A549 (cell line): ENCODE measurements around the gene DBX2. TPM values are rescaled to one million over a fixed set of nuclear protein-coding genes. Genes with fewer than 3 reads are reported as not detected.

Experiments used
- ATAC-seq, 2 experiments: fragments of 200-7000 bp in 1 of 2; fragments of >200 bp in 1 of 2; cut with Nextera tagmentation in 1 of 2; cut with Tn5 transposase in 1 of 2; 3 replicates each; pipeline versions ENCODE4 v1.8.0 to v1.9.1; 2018 to 2020; ENCODE audit warnings: mild to moderate bottlenecking in 1 of 2, moderate library complexity in 1 of 2
- CTCF ChIA-PET: fragments of 300-600 bp; sonication (Branson Sonifier 250); formaldehyde crosslinking; extraction: SDS; loops from one replicate; lab custom pipeline; 2021; ENCODE audit warnings: antibody characterized with exemption, inconsistent platforms; lab: Yijun Ruan, JAX
- POLR2A ChIA-PET: fragments of 350-600 bp; formaldehyde crosslinking; extraction: SDS; loops from one replicate; lab custom pipeline; 2021; ENCODE audit warnings: antibody characterized with exemption, inconsistent platforms; lab: Yijun Ruan, JAX
- DNase-seq, 2 experiments: peaks; one replicate each; pipeline versions ENCODE4 v3.0.0 to v3.0.0-alpha.2; 2011 to 2016; ENCODE audit warnings: low read depth in 1 of 2, low spot score in 1 of 2
- FAIRE-seq: peaks from 2 replicates; lab custom pipeline; 2011; peaks lifted over from hg19 to GRCh38; lab: Jason Lieb, UNC
- H3K27ac ChIP-seq, 2 experiments: fragments of >200 bp; sonication (Bioruptor Twin); formaldehyde crosslinking; 3 replicates each; pipeline ENCODE4 v1.5.1; 2016 to 2017
- H3K4me1 ChIP-seq: fragments of >200 bp; sonication (Bioruptor Twin); formaldehyde crosslinking; 3 replicates; pipeline ENCODE4 v1.6.1; 2016
- H3K4me2 ChIP-seq: fragments of >200 bp; sonication (Bioruptor Twin); formaldehyde crosslinking; 3 replicates; pipeline ENCODE4 v1.6.1; 2016
- H3K4me3 ChIP-seq: fragments of >200 bp; sonication (Bioruptor Twin); formaldehyde crosslinking; 3 replicates; pipeline ENCODE4 v1.5.1; 2016
- H3K9me3 ChIP-seq: fragments of >200 bp; sonication (Bioruptor Twin); formaldehyde crosslinking; 3 replicates; pipeline ENCODE4 v1.6.1; 2016
- BHLHE40 ChIP-seq: IDR thresholded peaks from 2 replicates; pipeline ENCODE4 v1.6.1; 2012; ENCODE audit warnings: low read depth, low read length, inconsistent platforms
- CBX8 ChIP-seq: fragments of 200-600 bp; sonication (generic); IDR thresholded peaks from 2 replicates; pipeline ENCODE4 v1.6.1; 2016
- CHD2 ChIP-seq: fragments of 150-350 bp; IDR thresholded peaks from 2 replicates; pipeline ENCODE4 v1.6.1; 2014; ENCODE audit warnings: low read length; ENCODE audit not compliant: partially characterized antibody
- EHMT2 ChIP-seq: fragments of 200-600 bp; sonication (generic); IDR thresholded peaks from 2 replicates; pipeline ENCODE4 v1.6.1; 2016; ENCODE audit warnings: antibody characterized with exemption, low read depth, mild to moderate bottlenecking, moderate library complexity
- EP300 ChIP-seq, 2 experiments: fragments of >200 bp; sonication (Bioruptor Twin); formaldehyde crosslinking; IDR thresholded peaks; 2 replicates in 1 of 2; 3 replicates in 1 of 2; pipeline ENCODE4 v1.6.1; 2016 to 2017
- FOSB ChIP-seq: fragments of 250-450 bp; sonication (Bioruptor Pico); IDR thresholded peaks from 2 replicates; pipeline ENCODE4 v1.5.0; 2020; ENCODE audit warnings: mild to moderate bottlenecking, moderate library complexity
- FOSL2 ChIP-seq, 2 experiments: fragments of 450-650 bp in 1 of 2; fragments of >200 bp in 1 of 2; sonication (Bioruptor Twin) in 1 of 2; formaldehyde crosslinking; IDR thresholded peaks; 2 replicates each; pipeline versions ENCODE4 v1.5.0 to v1.6.1; 2016 to 2020; ENCODE audit warnings: mild to moderate bottlenecking in 1 of 2, moderate library complexity in 1 of 2
- FOXS1 ChIP-seq: fragments of 250-450 bp; sonication (Bioruptor Pico); IDR thresholded peaks from 2 replicates; pipeline ENCODE4 v1.5.0; 2020; ENCODE audit warnings: mild to moderate bottlenecking, moderate library complexity
- HDAC2 ChIP-seq: fragments of 200-600 bp; sonication (generic); IDR thresholded peaks from 2 replicates; pipeline ENCODE4 v1.6.1; 2016
- HOXA7 ChIP-seq: fragments of 250-450 bp; sonication (Bioruptor Pico); IDR thresholded peaks from 2 replicates; pipeline ENCODE4 v1.5.0; 2020; ENCODE audit warnings: mild to moderate bottlenecking, moderate library complexity
- HOXB13 ChIP-seq: fragments of 250-450 bp; sonication (Bioruptor Pico); IDR thresholded peaks from 2 replicates; pipeline ENCODE4 v1.5.0; 2020; ENCODE audit warnings: low read depth, mild to moderate bottlenecking, moderate library complexity
- KDM5A ChIP-seq: fragments of 200-600 bp; sonication (generic); IDR thresholded peaks from 2 replicates; pipeline ENCODE4 v1.6.1; 2016; ENCODE audit warnings: antibody characterized with exemption, mild to moderate bottlenecking
- MAFK ChIP-seq: fragments of 450-650 bp; IDR thresholded peaks from 2 replicates; pipeline ENCODE4 v1.6.1; 2014; ENCODE audit not compliant: partially characterized antibody
- MYC ChIP-seq: IDR thresholded peaks from 2 replicates; pipeline ENCODE4 v1.6.1; 2012; ENCODE audit warnings: mild to moderate bottlenecking, inconsistent platforms, low read length, improper control_type of control experiment, borderline replicate concordance
- NR3C1 ChIP-seq: fragments of >200 bp; sonication (Bioruptor Twin); formaldehyde crosslinking; IDR thresholded peaks from 3 replicates; pipeline ENCODE4 v1.6.1; 2017
- PHF8 ChIP-seq: fragments of 200-600 bp; sonication (generic); IDR thresholded peaks from 2 replicates; pipeline ENCODE4 v1.6.1; 2016; ENCODE audit warnings: low read depth, mild to moderate bottlenecking, antibody characterized with exemption, moderate library complexity, borderline replicate concordance
- RNF2 ChIP-seq: fragments of 200-600 bp; sonication (generic); IDR thresholded peaks from 2 replicates; pipeline ENCODE4 v1.6.1; 2016; ENCODE audit warnings: low read depth, mild to moderate bottlenecking, antibody characterized with exemption, moderate library complexity, borderline replicate concordance
- SMC3 ChIP-seq: fragments of >200 bp; sonication (Bioruptor Twin); formaldehyde crosslinking; IDR thresholded peaks from 3 replicates; pipeline ENCODE4 v1.6.1; 2018; ENCODE audit warnings: inconsistent platforms
- SREBF2 ChIP-seq: fragments of 450-650 bp; IDR thresholded peaks from 2 replicates; pipeline ENCODE4 v1.6.1; 2014; ENCODE audit warnings: mild to moderate bottlenecking, moderate library complexity
- TFCP2L1 ChIP-seq: fragments of 250-450 bp; sonication (Bioruptor Pico); IDR thresholded peaks from 2 replicates; pipeline ENCODE4 v1.5.0; 2021; ENCODE audit warnings: mild to moderate bottlenecking
- TP53 ChIP-seq: fragments of 250-450 bp; sonication (Bioruptor Pico); IDR thresholded peaks from 2 replicates; pipeline ENCODE4 v1.5.0; 2021; ENCODE audit warnings: mild to moderate bottlenecking, moderate library complexity
- ZNF302 ChIP-seq: fragments of 250-450 bp; sonication (Bioruptor Pico); IDR thresholded peaks from 2 replicates; pipeline ENCODE4 v1.9.0; 2021; ENCODE audit warnings: inconsistent platforms, mild to moderate bottlenecking, moderate library complexity
- WGBS: methylation state at CpG from one replicate; pipeline ENCODE4 v1.1.6; 2017; ENCODE audit errors: missing lambda C conversion rate; 5-methylcytosine and 5-hydroxymethylcytosine counted together
- polyA plus RNA-seq, 4 experiments: library from polyadenylated mRNA; depleted of rRNA in 3 of 4; stranded (reverse); fragments of >200 nt; fragmentation: RNase III in 1 of 4; extraction: RNeasy Plus Mini Kit Qiagen cat#74134 plus additional on column Dnase treatment in 1 of 4; gene quantifications; 2 replicates in 3 of 4; 3 replicates in 1 of 4; pipeline ENCODE4 v1.2.3, GENCODE V29; 2011 to 2017
- TF ChIP-seq, protein P1 (sequence below): fragments of >200 bp; sonication (Bioruptor Twin); formaldehyde crosslinking; IDR thresholded peaks from 3 replicates; pipeline ENCODE4 v1.6.1; 2016
- TF ChIP-seq, protein P2 (sequence below): fragments of 250-450 bp; sonication (Bioruptor Pico); IDR thresholded peaks from 2 replicates; pipeline ENCODE4 v1.5.0; 2020; ENCODE audit warnings: low read depth, mild to moderate bottlenecking, moderate library complexity
- TF ChIP-seq, protein P3 (sequence below): IDR thresholded peaks from 2 replicates; pipeline ENCODE4 v1.6.1; 2012; ENCODE audit warnings: low read depth, borderline replicate concordance
- TF ChIP-seq, protein P4 (sequence below): fragments of 200-600 bp; sonication (generic); IDR thresholded peaks from 2 replicates; pipeline ENCODE4 v1.6.1; 2016; ENCODE audit warnings: antibody characterized with exemption, mild to moderate bottlenecking, moderate library complexity

Gene DBX2
- polyA plus RNA-seq, 2 of the 4 experiments (the other 2 are of a cell fraction) = not detected

DNA sequence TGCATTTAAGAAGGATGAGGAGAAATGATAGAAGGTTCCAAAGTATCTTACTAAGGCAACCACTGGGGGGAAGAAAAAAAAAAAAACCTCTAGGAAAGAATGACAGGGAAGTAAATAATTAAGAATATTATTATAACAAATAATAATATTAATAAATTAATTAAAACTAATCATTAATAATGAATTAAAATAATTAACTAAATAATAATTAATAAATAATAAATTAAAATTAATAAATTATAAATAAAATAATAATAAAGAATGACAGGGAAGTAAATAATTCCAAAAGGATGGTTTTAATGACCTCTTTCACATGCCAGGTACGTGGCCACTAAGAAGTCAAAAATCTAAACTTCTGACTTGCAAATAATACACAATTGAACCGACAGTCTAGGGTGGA, 9.9 kb downstream of the DBX2 start:
- TF ChIP-seq TFCP2L1 (no peak), HDAC2 (no peak), MYC (no peak), TP53 (CRISPR knock-in tag) (no peak), CBX8 (no peak), SREBF2 (no peak), ZNF302 (CRISPR knock-in tag) (no peak), HOXA7 (no peak), FOSL2 (IDR thresholded peaks at IDR 0.05) (no peak), FOSL2 (CRISPR knock-in tag; IDR thresholded peaks at IDR 0.05) (no peak), NR3C1 (no peak), PHF8 (no peak), BHLHE40 (no peak), EHMT2 (no peak), HOXB13 (no peak), KDM5A (no peak), MAFK (no peak), EP300 (IDR thresholded peaks at IDR 0.05) (no peak)
- TF ChIP-seq, protein P1, sequence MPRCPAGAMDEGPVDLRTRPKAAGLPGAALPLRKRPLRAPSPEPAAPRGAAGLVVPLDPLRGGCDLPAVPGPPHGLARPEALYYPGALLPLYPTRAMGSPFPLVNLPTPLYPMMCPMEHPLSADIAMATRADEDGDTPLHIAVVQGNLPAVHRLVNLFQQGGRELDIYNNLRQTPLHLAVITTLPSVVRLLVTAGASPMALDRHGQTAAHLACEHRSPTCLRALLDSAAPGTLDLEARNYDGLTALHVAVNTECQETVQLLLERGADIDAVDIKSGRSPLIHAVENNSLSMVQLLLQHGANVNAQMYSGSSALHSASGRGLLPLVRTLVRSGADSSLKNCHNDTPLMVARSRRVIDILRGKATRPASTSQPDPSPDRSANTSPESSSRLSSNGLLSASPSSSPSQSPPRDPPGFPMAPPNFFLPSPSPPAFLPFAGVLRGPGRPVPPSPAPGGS = no peak
- TF ChIP-seq, protein P2, sequence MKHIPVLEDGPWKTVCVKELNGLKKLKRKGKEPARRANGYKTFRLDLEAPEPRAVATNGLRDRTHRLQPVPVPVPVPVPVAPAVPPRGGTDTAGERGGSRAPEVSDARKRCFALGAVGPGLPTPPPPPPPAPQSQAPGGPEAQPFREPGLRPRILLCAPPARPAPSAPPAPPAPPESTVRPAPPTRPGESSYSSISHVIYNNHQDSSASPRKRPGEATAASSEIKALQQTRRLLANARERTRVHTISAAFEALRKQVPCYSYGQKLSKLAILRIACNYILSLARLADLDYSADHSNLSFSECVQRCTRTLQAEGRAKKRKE = no peak
- TF ChIP-seq, protein P3, sequence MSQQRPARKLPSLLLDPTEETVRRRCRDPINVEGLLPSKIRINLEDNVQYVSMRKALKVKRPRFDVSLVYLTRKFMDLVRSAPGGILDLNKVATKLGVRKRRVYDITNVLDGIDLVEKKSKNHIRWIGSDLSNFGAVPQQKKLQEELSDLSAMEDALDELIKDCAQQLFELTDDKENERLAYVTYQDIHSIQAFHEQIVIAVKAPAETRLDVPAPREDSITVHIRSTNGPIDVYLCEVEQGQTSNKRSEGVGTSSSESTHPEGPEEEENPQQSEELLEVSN = no peak
- CTCF ChIA-PET = no interaction called here

DNA sequence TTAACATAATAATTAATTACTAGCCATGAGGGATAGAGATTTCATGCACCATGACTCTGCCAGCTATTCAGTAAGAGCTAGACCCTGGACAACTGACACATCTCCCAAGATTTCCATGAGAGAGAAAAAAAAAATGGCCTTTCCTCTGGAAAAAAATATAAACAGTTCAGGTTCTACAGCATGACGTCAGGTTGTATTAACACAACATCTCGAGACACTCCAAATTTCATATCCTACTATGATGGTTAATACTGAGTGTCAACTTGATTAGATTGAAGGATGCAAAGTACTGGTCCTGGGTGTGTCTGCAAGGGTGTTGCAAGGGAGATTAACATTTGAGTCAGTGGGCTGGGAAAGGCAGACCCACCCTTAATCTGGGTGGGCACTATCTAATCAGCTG, 11.1 kb downstream of the DBX2 start:
- WGBS = 1% methylated on average over 2 of the region's 2 CpGs
- no peak for ATAC-seq
- no peak for FAIRE-seq
- Histone ChIP-seq H3K4me3 (no peak overlapping the region), H3K27ac (no peak overlapping the region), H3K4me1 (no peaks in the 10 kb centered on the region), H3K9me3 (no peaks in the 10 kb centered on the region), H3K4me2 (no peak overlapping the region)
- DNase-seq = no peak
- ChIA-PET POLR2A (no interaction called here), CTCF (no interaction called here)
- no peak for TF ChIP-seq SMC3
- TF ChIP-seq, protein P4, sequence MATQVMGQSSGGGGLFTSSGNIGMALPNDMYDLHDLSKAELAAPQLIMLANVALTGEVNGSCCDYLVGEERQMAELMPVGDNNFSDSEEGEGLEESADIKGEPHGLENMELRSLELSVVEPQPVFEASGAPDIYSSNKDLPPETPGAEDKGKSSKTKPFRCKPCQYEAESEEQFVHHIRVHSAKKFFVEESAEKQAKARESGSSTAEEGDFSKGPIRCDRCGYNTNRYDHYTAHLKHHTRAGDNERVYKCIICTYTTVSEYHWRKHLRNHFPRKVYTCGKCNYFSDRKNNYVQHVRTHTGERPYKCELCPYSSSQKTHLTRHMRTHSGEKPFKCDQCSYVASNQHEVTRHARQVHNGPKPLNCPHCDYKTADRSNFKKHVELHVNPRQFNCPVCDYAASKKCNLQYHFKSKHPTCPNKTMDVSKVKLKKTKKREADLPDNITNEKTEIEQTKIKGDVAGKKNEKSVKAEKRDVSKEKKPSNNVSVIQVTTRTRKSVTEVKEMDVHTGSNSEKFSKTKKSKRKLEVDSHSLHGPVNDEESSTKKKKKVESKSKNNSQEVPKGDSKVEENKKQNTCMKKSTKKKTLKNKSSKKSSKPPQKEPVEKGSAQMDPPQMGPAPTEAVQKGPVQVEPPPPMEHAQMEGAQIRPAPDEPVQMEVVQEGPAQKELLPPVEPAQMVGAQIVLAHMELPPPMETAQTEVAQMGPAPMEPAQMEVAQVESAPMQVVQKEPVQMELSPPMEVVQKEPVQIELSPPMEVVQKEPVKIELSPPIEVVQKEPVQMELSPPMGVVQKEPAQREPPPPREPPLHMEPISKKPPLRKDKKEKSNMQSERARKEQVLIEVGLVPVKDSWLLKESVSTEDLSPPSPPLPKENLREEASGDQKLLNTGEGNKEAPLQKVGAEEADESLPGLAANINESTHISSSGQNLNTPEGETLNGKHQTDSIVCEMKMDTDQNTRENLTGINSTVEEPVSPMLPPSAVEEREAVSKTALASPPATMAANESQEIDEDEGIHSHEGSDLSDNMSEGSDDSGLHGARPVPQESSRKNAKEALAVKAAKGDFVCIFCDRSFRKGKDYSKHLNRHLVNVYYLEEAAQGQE = no peak
- no peak for TF ChIP-seq CHD2
- no peak for TF ChIP-seq RNF2
- no peak for TF ChIP-seq FOXS1 (CRISPR knock-in tag)
- no peak for TF ChIP-seq EHMT2
- no peak for TF ChIP-seq FOSB (CRISPR knock-in tag)
- TF ChIP-seq, protein P1 = no peak
- TF ChIP-seq CBX8 = no peak

More for the DNA sequence above, 9.9 kb downstream of the DBX2 start:
- H3K9me3 ChIP-seq = no peaks in the 10 kb centered on the region
- ATAC-seq (no peak), DNase-seq (no peak), FAIRE-seq (no peak)
- POLR2A ChIA-PET = no interaction called here
- H3K4me2 ChIP-seq = no peak overlapping the region
- H3K4me3 ChIP-seq = no peak overlapping the region
- WGBS = 1% methylated on average over 2 of the region's 2 CpGs
- H3K4me1 ChIP-seq = no peaks in the 10 kb centered on the region
- H3K27ac ChIP-seq = no peak overlapping the region
